ENCODE results near the gene LRRC37A3.
"Not testable (repeated sequence)": the region's sequence is repeated elsewhere in the genome, so short reads cannot be mapped to it uniquely, and the experiment has no call there.

Gene LRRC37A3

GRCh38 chr17:64925244-64925643, 6.0 kb upstream of the LRRC37A3 start:
- not testable (repeated sequence) for DNase-seq

DNA sequence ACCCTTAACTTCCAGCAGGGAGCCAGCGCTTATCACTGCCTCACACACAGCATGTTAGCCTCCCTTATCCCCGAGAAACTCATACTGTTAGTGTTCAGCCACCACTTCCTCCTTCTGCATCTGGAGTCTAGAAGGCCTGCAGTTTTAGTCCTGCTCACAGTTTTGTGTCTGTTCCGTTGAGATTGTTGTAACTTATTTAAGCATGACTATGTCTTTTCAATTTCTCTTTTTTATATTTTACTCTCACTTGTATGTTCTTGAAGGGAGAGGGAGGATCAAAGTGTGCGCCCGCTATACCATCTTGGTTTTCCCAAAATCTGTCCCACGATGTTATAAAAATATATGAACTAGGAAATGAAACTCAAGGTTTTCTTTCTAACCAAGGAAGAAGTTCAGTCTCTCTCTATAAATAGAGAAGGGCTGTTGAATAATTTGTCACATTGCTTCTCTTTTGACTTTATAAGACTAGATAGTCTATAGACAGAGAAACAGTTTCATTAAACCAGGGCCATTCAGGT, 3.8 kb upstream of the LRRC37A3 start:
- not testable (repeated sequence) for DNase-seq

- no peak for DNase-seq
Measured at GRCh38 chr17:64920419-64921172, 1.3 kb upstream of the LRRC37A3 start.

DNA sequence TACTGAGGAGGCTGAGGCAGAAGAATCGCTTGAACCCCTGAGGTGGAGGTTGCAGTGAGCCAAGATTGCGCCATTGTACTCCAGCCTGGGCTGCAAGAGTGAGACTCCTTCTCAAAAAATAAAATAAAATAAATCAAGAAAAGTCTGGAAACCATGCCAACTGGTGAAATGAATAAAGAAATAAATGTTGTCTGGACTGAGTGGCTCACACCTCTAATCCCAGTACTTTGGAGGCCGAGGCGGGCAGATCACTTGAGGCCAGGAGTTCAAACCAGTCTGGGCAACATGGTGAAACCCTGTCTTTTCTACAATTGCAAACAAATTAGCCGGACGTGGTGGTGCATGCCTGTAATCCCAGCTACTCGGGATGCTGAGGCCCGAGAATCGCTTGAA, 744 bp upstream of the LRRC37A3 start:
- DNase-seq, result no peak

- DNase-seq, result not testable (repeated sequence)
Measured at GRCh38 chr17:64918842-64919288, 413 bp downstream of the LRRC37A3 start.

DNA sequence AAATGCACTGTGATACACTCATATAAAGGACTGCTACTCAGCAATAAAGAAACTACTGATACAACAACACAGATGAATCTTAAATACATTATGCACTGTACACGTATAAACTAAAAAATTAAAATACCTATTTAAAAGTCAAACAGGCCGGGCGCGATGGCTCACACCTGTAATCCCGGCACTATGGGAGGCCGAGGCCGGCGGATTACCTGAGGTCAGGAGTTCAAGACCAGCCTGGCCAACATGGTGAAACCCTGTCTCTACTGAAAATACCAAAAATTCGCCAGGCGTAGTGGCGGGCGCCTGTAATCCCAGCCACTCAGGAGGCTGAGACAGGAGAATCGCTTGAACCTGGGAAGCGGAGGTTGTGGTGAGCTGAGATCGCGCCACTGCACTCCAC, 1.7 kb downstream of the LRRC37A3 start:
- DNase-seq, result not testable (repeated sequence)

GRCh38 chr17:64915244-64915643, 4.0 kb downstream of the LRRC37A3 start:
- not testable (repeated sequence) for DNase-seq

- DNase-seq, result not testable (repeated sequence)
Measured at GRCh38 chr17:64910191-64910514, 9.1 kb downstream of the LRRC37A3 start.

- not testable (repeated sequence) for DNase-seq
Measured at GRCh38 chr17:64909511-64910190, 9.6 kb downstream of the LRRC37A3 start.

DNA sequence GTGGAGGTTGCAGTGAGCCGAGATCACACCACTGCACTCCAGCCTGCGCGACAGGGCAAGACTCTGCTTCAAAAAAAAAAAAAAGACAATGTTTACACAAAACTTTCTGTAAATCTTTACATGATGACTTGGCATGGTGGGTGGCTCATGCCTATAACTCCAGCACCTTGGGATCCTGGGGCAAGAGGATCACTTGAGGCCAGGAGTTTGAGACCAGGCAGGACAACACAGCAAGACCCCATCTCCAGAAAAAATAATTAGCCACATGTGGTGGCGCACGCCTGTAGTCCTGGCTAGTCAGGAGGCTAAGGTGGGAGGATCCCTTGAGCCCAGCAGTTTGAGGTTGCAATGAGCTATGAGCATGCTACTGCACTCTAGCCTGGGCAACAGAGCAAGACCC, 15.2 kb downstream of the LRRC37A3 start:
- not testable (repeated sequence) for DNase-seq

DNA sequence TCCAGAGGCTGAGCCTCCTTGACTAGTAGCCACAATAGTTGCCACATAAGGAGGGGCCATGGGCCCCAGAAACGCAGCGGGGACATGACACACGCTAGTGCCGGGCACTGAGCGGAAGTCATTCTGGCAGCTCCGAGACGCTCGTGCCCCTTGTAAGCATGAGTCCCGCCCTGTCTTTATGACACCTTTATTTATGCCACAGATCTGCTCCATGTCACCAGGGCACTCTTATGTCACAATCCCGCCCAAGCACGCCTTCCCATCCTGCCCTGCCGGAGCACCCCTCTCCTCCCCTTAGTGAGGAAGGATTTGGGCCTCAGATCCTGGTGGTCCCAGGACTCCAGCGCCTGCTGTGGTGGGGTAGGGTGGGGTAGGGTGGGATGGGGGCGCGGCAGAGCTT, 22.1 kb downstream of the LRRC37A3 start:
- not testable (repeated sequence) for DNase-seq

DNA sequence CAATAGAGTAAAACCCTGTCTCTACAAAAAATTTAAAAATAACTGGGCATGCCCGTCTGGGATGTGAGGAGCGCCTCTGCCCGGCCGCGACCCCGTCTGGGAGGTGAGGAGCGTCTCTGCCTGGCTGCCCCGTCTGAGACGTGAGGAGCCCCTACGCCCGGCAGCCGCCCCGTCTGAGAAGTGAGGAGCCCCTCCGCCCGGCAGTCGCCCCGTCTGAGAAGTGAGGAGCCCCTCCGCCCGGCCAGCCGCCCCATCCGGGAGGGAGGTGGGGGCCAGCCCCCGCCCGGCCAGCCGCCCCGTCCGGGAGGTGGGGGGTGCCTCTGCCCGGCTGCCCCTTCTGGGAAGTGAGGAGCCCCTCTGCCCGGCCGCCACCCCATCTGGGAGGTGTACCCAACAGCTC, 45.1 kb downstream of the LRRC37A3 start:
- not testable (repeated sequence) for DNase-seq

- DNase-seq, result not testable (repeated sequence)
Measured at GRCh38 chr17:64847504-64848466, 71.5 kb downstream of the LRRC37A3 start.

- not testable (repeated sequence) for DNase-seq
Measured at GRCh38 chr17:64846892-64847291, 72.4 kb downstream of the LRRC37A3 start.

- DNase-seq, result not testable (repeated sequence)
Measured at GRCh38 chr17:64843918-64844317, 75.4 kb downstream of the LRRC37A3 start.

DNA sequence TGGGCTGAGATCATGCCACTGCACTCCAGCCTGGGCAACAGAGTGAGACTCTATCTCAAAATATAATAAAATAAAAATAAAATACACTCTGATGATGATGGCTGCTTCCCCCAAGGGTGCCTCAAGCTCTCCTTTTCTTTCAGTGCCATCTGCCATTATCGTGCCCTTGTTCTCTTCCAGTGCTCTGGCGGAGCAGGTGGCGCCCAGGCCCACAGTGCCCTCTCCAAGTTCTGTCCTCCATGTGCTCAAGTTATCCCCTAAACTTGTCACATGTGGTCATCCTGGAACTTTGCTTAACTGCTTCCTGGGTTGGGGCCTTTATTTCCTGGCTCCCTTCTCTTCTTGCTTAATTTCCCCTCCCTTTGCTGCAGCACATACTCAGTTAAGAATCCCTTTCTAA, 76.4 kb downstream of the LRRC37A3 start:
- not testable (repeated sequence) for DNase-seq

DNA sequence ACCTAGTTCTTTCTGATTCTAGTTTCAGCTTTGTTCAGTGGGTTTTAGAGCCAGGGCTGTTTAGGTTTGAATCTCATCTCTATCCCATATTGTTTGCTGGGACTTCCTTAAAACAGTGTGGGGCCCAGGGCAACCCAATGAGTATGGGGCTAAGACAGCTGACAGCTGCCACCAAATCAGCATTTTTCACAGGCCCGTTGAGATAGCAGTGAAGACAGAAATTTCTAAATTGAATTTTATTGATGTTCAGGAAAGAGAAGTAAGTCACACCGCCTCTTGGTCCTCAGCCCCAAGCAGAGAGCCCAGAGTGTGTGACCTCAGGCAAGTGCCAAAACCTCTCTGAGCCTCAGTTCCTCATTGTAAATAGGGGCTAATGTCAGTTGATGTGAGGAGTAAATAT, 78.3 kb downstream of the LRRC37A3 start:
- not testable (repeated sequence) for DNase-seq

GRCh38 chr17:64838513-64838912, 80.8 kb downstream of the LRRC37A3 start:
- not testable (repeated sequence) for DNase-seq

DNA sequence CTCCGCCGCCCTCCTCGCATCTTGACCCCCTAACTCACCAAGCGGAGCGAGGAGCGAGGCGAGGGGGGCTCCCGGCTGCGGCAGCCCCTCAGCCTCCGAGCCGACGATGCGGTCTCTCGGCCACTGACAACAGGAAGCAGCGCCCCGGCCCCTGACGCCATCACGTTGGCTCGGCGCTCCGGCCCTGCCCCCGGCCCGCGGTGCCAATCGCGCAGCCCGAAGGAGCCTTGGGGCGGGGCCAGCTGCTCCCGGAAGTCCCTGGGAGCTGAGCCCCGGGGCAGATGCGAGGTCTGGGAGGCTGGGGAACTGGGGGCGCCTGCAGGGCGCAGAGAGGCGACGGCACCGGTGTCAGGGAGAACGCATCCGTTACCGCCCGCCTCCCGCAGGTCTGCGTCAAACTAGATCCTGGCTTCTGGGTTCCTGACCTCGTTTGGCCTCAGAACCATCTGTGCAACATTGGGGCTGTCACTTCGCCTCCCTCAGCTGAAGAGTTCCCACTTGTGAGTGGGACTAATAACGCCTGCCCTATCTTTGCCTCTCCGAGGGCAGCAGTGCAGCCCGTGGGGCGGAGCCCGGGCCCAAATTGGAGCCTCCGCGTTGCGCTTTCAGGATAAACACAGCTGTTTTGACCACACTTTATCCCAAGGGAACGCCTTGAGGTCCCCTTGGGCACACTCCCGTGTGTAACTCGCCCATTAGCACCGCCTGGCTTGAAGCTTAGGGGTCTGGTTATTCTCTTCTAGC, 82.1 kb downstream of the LRRC37A3 start:
- DNase-seq, result not testable (repeated sequence)

GRCh38 chr17:64836623-64837017, 82.7 kb downstream of the LRRC37A3 start:
- not testable (repeated sequence) for DNase-seq

DNA sequence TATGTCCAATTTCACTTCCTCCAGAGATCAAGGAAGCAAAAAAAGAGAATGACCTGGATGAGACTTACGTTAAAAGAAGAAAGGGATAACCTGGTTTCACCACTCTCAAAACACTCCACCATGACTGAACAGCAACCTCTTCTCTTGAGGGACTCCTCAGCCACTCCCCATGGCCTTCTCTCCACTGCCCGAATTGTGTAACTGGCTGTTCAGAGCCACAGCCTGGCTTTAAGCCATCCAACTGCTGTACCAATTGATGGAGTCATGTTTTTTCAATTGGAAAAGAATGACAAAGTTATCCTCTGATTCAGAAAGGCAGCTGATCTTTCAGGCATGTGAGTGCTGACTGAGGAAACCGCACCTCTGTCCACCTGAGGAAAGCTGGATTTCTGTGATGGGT, 85.2 kb downstream of the LRRC37A3 start:
- DNase-seq, result not testable (repeated sequence)

DNA sequence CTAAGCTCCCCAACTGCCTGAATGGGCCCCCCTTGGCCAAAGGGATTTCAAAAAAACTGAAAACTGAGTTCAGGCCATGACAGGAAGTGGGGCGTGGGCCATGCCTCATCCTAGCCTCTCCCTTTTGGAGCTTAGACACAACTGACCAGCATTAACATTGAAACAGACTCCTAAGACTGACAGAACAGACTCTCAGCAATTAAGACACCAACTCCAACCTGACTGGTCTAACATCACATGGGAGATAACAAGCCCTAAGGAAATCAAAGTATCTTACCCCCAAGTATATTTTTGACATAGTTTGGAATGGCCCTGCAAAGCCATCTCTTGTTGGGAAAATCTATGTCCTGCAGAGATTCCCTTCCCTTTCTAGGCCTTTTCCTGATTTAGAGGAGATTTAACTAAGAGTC, 88.6 kb downstream of the LRRC37A3 start:
- not testable (repeated sequence) for DNase-seq

All from NCI-H2029 treated with DMSO at 0.1 percent for 48 hours (cell line).